ENCODE results near the gene HDAC10. TPM values are rescaled to one million over a fixed set of nuclear protein-coding genes. Genes with fewer than 3 reads are reported as not detected.

The HDAC10 gene
- total RNA-seq, 4 donors from 2014 or later = 10.2 to 19.5 (median 17.4) TPM

- peak within 1 kb of the TSS; percentile 65 to 85 (median 72) for H3K27ac ChIP-seq (replicated peaks in 1 of 4)
- peaks cover 3 to 4% (median 4%) of the 10 kb centered on the region in 4 donors for H3K36me3 ChIP-seq
- peak within 1 kb of the TSS; percentile 58 to 69 (median 60) for H3K4me3 ChIP-seq
- H3K4me1 ChIP-seq = peaks cover 61 to 74% (median 68%) of the 10 kb centered on the region in 4 donors
- no peak for DNase-seq (ENCODE audit: extremely low spot score)
- no peak for TF ChIP-seq EP300 (IDR thresholded peaks at IDR 0.05)
- TF ChIP-seq CTCF (IDR thresholded peaks at IDR 0.05) = no peak
- no peak for TF ChIP-seq POLR2A (IDR thresholded peaks at IDR 0.05; ENCODE audit: low read depth)
- TF ChIP-seq POLR2AphosphoS5 (IDR thresholded peaks at IDR 0.05) = no peak
- WGBS = 0% methylated on average over 1 of the region's 92 CpGs
- H3K27me3 ChIP-seq = peaks cover 0 to 10% (median 0%) of the 10 kb centered on the region in 4 donors
- no peaks in the 10 kb centered on the region for H3K9me3 ChIP-seq
- intact Hi-C loops (cut with DNase I) = no loop called here
Observed at GRCh38 chr22:50269970-50270665, 19.1 kb upstream of the HDAC10 start, which contains the start of gene MAPK11. TSS of gene MAPK11 (minus strand) at chr22:50270380. CDS start at chr22:50270292, 88 bp downstream.

GRCh38 chr22:50269573-50269969, 18.5 kb upstream of the HDAC10 start:
- Histone ChIP-seq H3K4me3 (peak overlapping the region; percentile 58 to 69 (median 60)), H3K27me3 (peaks cover 0 to 10% (median 0%) of the 10 kb centered on the region in 4 donors), H3K9me3 (no peaks in the 10 kb centered on the region), H3K4me1 (peaks cover 61 to 70% (median 66%) of the 10 kb centered on the region in 4 donors), H3K36me3 (no peaks in the 10 kb centered on the region), H3K27ac (replicated peaks in 1 of 4) (peak overlapping the region; percentile 65 to 85 (median 72))
- TF ChIP-seq CTCF (IDR thresholded peaks at IDR 0.05) (no peak), POLR2A (IDR thresholded peaks at IDR 0.05; ENCODE audit: low read depth) (no peak), EP300 (IDR thresholded peaks at IDR 0.05) (no peak), POLR2AphosphoS5 (IDR thresholded peaks at IDR 0.05) (no peak)
- DNase-seq (ENCODE audit: extremely low spot score) = no peak
- intact Hi-C loops (cut with DNase I) = no loop called here
- WGBS = 0% methylated on average over 2 of the region's 18 CpGs

- Histone ChIP-seq H3K36me3 (no peaks in the 10 kb centered on the region), H3K4me1 (peaks cover 54 to 64% (median 62%) of the 10 kb centered on the region in 4 donors), H3K4me3 (no peak overlapping the region), H3K9me3 (no peaks in the 10 kb centered on the region), H3K27me3 (peaks cover 0 to 10% (median 0%) of the 10 kb centered on the region in 4 donors), H3K27ac (replicated peaks in 1 of 4) (peak overlapping the region; percentile 51 to 85 (median 64))
- no peak for DNase-seq (ENCODE audit: extremely low spot score)
- 59% methylated on average over 9 of the region's 9 CpGs for WGBS
- intact Hi-C loops (cut with DNase I) = no loop called here
- TF ChIP-seq POLR2A (IDR thresholded peaks at IDR 0.05; ENCODE audit: low read depth) (no peak), POLR2AphosphoS5 (IDR thresholded peaks at IDR 0.05) (no peak)
Observed at GRCh38 chr22:50268655-50269113, 17.6 kb upstream of the HDAC10 start.

GRCh38 chr22:50267591-50268390, 16.7 kb upstream of the HDAC10 start:
- peaks cover 0 to 16% (median 0%) of the 10 kb centered on the region in 4 donors for H3K27me3 ChIP-seq
- no peaks in the 10 kb centered on the region for H3K9me3 ChIP-seq
- H3K27ac ChIP-seq (replicated peaks in 1 of 4) = peak overlapping the region; percentile 51 to 85 (median 64)
- peak overlapping the region; percentile 44 to 57 (median 50) for H3K4me3 ChIP-seq
- WGBS = 25% methylated on average over 19 of the region's 75 CpGs
- no peaks in the 10 kb centered on the region for H3K36me3 ChIP-seq
- intact Hi-C loops (cut with DNase I) = no loop called here
- H3K4me1 ChIP-seq = peaks cover 54 to 69% (median 65%) of the 10 kb centered on the region in 4 donors
- TF ChIP-seq CTCF (IDR thresholded peaks at IDR 0.05) (peak in 2 of 3 experiments; percentile 24 to 39), POLR2AphosphoS5 (IDR thresholded peaks at IDR 0.05) (no peak)
- no peak for DNase-seq (ENCODE audit: extremely low spot score)

- H3K9me3 ChIP-seq = no peaks in the 10 kb centered on the region
- peaks cover 0 to 20% (median 0%) of the 10 kb centered on the region in 4 donors for H3K27me3 ChIP-seq
- 85% methylated on average over 20 of the region's 37 CpGs for WGBS
- intact Hi-C loops (cut with DNase I) = no loop called here
- no peak for TF ChIP-seq CTCF (IDR thresholded peaks at IDR 0.05)
- TF ChIP-seq POLR2A (IDR thresholded peaks at IDR 0.05; ENCODE audit: low read depth) = no peak
- no peak for TF ChIP-seq EP300 (IDR thresholded peaks at IDR 0.05)
- TF ChIP-seq POLR2AphosphoS5 (IDR thresholded peaks at IDR 0.05) = no peak
- no peak for DNase-seq (ENCODE audit: extremely low spot score)
- H3K4me3 ChIP-seq = peak overlapping the region; percentile 44 to 57 (median 50)
- H3K27ac ChIP-seq (replicated peaks in 1 of 4) = peak overlapping the region in 2 of 4 donors; percentile 65 to 85
- H3K4me1 ChIP-seq = peaks cover 55 to 69% (median 63%) of the 10 kb centered on the region in 4 donors
- H3K36me3 ChIP-seq = no peaks in the 10 kb centered on the region
Observed at GRCh38 chr22:50266994-50267393, 15.9 kb upstream of the HDAC10 start.
